ENCODE data around the gene CCDC138.

The CCDC138 gene

DNA sequence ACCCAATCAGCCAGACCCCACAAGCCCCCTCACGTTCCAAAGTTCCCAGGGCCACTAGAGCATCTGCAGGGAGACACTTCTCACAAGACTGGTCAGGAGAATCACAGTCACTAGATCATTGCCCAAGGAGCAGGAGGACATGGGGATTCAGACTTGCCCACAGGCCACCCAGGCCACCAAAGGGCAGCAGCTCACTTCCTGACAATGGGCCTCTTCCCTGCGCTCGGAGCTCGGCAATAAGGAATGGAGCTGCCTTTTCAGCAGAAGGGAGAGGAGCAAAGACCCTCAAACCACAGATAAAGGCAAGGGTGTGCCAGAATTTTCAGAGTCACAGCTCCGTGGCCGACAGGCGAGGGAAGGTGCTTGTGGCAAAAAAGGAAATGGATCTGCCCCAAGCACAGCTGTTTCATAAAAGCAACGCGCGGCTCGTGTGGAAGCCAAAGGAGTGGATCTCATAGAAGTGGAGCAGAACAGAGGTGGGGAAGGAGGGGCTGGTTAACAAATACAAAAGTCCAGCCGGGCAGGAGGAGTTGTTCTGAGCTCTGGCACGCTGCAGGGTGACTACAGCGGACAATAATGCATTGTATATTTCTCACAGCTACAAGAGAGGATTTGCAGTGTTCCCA lies 130.3 kb downstream of the CCDC138 start:
- no peak overlapping the region for H3K4me3 ChIP-seq (ENCODE audit: low read length)
- TF ChIP-seq, protein P1, sequence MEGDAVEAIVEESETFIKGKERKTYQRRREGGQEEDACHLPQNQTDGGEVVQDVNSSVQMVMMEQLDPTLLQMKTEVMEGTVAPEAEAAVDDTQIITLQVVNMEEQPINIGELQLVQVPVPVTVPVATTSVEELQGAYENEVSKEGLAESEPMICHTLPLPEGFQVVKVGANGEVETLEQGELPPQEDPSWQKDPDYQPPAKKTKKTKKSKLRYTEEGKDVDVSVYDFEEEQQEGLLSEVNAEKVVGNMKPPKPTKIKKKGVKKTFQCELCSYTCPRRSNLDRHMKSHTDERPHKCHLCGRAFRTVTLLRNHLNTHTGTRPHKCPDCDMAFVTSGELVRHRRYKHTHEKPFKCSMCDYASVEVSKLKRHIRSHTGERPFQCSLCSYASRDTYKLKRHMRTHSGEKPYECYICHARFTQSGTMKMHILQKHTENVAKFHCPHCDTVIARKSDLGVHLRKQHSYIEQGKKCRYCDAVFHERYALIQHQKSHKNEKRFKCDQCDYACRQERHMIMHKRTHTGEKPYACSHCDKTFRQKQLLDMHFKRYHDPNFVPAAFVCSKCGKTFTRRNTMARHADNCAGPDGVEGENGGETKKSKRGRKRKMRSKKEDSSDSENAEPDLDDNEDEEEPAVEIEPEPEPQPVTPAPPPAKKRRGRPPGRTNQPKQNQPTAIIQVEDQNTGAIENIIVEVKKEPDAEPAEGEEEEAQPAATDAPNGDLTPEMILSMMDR (conservative IDR thresholded peaks at IDR 0.05; ENCODE audit: low read depth, low read length): no peak
- no peak for DNase-seq (ENCODE audit: low read depth)

DNA sequence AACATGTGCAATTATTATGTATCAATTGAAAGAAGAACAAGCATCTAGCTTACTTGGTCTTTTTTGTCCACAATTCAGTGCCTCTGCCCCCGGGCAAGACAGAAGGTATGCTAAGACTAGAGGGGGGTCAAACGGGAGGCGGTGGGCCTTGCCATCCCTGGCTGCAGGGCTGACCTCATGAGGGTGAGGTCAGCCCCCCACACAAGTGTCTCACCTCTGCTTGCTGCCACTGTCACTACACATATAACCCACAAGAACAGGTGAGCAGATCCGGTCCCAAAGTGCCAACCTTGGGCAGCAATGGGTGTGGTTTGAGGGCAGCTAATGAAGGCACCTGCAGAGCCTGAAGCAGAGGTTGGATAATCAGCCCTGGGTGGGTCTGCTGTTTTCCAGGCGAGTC lies 131.0 kb downstream of the CCDC138 start:
- TF ChIP-seq, protein P1 (conservative IDR thresholded peaks at IDR 0.05; ENCODE audit: low read depth, low read length): no peak
- no peak overlapping the region for H3K4me3 ChIP-seq (ENCODE audit: low read length)
- no peak for DNase-seq (ENCODE audit: low read depth)

DNA sequence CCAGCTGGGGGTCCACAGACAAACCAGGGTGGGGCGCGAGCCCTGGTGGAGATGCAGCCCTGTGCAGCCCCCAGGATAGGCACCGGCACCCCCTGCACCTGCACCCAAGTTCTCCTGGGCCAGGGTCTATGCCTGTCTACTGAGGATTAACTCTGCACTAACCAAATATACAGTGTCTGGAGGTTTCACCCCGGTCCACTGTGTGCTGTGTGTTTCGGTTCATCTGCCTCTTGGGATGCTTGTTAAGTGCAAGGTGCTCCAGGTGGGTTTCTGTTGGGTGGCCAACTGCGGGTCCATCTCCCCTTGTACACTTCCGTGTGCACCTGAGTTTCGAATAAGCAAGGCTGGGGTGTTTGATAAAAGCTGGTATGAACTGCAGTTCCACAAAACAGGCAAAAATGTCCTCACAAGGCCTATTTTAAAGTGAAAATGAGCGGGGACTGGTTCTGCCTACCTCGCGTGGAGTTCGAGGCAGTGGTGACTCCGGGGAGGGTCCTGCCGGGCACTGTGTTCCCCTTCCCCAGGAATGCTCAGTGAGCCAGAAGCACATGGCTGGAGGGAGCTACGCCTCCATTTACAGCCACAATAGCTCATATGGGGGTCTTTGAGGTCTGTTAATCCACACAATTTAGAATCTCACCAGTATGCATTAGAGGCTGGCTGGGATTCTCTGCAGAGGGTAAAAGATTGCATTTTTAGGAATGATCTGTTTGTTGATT lies 131.7 kb downstream of the CCDC138 start:
- no peak for DNase-seq (ENCODE audit: low read depth)
- TF ChIP-seq, protein P1 (conservative IDR thresholded peaks at IDR 0.05; ENCODE audit: low read depth, low read length): no peak
- H3K4me3 ChIP-seq (ENCODE audit: low read length): no peak overlapping the region

DNA sequence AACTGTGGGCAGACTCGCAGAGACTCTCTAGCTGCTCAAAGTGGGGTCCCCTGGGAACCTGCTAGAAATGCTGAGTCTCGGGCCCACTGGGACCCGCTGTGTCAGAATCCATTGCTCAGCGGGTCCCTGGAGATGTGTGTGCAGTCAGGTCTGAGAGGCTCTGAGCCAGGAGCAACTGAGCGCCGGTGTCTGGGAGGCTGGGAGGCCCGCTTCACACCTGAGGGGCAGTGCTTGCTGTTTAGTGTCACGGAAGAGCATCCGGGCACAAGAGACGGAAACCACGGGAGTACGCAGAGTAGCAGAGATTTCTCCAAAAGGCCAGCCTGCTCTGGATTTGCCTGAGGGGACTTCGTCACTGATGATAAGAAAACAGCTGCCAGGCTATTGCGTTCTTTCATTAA lies 132.4 kb downstream of the CCDC138 start:
- TF ChIP-seq, protein P1 (conservative IDR thresholded peaks at IDR 0.05; ENCODE audit: low read depth, low read length): no peak
- DNase-seq (ENCODE audit: low read depth): no peak
- H3K4me3 ChIP-seq (ENCODE audit: low read length): no peak overlapping the region

DNA sequence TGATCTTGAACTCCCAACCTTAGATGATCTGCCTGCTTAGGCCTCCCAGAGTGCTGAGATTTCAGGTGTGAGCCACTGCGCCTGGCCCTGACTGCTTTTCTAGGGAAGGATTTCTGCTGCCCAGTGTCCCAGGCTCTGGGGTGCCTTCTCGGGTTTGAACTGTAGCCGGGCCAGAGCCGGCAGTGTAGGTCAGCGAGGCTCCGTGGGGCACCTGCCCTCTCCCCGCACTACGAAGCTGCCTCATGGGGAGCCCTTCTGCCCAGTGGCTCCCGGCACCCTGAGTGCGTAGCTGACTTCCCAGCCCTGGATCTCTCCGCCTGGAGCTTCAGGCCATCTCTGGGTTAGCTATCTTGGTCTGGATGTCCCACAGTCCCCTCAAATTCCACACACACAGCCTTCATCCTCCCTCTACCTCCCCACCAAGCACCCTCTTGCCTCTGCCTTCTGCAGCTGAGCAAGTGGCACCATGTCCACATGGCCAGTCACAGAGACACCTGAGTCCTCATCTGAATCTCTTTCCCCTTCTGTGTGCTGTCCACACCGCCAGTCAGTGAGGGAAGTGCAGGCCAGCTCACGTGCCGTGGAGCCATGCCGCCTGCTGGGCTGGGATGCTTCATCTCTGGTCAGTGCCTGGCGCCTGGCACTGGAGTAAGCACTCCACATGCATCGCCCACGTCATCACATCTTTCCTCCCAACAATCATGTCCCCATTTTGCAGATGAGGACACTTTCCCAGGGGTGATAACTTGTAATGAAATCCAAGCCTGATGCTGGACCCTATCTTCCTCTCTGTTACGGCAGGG lies 133.2 kb downstream of the CCDC138 start:
- DNase-seq (ENCODE audit: low read depth): no peak
- TF ChIP-seq, protein P1 (conservative IDR thresholded peaks at IDR 0.05; ENCODE audit: low read depth, low read length): no peak
- H3K4me3 ChIP-seq (ENCODE audit: low read length): no peak overlapping the region

DNA sequence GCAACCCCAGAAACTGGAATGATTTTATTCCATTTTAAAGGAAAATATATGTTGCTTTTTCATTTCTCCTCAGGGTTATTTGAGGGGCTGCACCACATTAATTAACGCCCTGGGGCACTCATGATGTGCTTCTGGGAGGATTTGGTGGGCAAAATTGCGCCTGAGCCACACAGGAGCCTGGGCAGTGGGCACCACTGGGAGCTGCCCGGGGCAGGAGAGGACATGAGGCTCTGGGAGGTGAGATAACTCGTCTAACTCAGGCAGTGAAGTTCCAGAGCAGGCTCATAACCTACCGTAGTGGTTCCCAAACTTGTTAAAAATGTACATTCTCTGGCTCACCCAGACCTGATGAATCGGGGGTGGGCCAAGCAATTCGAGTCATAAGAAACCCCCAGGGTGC lies 134.1 kb downstream of the CCDC138 start:
- TF ChIP-seq, protein P1 (conservative IDR thresholded peaks at IDR 0.05; ENCODE audit: low read depth, low read length): no peak

More for the DNA sequence above, 134.1 kb downstream of the CCDC138 start:
- DNase-seq (ENCODE audit: low read depth): no peak
- no peak overlapping the region for H3K4me3 ChIP-seq (ENCODE audit: low read length)

Data from retinal pigment epithelial cell (primary cell).